Keratinocyte (primary cell): ENCODE results near the gene RAB4A.

Experiments used
- EZH2 ChIP-seq: IDR thresholded peaks from one replicate; pipeline ENCODE4 v1.6.1; 2012; ENCODE audit warnings: inconsistent platforms, mild to moderate bottlenecking, low read length, moderate library complexity
- TF ChIP-seq, protein P1 (sequence below), 3 experiments: IDR thresholded peaks in 1 of 3; conservative IDR thresholded peaks in 1 of 3; optimal IDR thresholded peaks in 1 of 3; 2 replicates in 2 of 3; 3 replicates in 1 of 3; pipeline versions ENCODE3 to v1.5.1; 2011; ENCODE audit warnings: low read length in 3 of 3, mild to moderate bottlenecking in 3 of 3, moderate library complexity in 2 of 3, control low read depth in 1 of 3, inconsistent platforms in 1 of 3; ENCODE audit not compliant: insufficient read depth in 2 of 3; ENCODE audit errors: extremely low read depth in 1 of 3

DNA sequence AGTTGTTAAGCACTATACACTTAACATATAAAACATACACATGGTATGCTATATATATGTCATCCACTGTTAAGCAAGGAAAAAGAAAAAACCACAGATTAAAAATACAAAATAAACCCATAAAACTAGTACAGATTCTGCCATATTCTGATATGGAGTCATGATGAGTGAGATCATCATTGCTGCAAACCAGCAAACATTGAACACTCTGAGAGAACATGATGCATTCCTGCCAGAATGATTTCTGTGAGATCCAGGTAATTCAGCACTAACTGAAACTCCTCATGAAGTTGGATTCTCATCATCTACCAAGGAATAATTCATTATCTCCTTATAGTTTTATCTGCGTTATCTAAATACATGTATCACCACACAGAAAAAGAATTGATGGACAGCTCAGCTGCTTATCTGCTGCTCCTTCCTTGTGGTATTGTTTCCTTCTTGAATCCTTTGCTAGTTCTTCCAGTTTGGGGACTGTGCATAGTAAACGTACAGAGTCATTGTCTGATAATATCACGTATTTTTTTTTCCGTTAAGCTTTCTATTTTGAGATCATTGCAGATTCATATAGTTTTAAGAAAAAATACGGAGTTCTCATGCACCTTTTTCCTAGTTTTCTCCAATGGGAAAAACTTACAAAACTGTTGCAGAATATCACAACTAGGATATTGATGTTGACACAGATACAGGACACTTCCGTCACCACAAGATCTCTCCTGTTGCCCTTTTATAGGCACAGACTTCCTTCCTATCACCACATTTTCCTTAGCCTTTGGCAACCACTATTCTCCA is 9.3 kb downstream of the RAB4A start:
- TF ChIP-seq, protein P1, sequence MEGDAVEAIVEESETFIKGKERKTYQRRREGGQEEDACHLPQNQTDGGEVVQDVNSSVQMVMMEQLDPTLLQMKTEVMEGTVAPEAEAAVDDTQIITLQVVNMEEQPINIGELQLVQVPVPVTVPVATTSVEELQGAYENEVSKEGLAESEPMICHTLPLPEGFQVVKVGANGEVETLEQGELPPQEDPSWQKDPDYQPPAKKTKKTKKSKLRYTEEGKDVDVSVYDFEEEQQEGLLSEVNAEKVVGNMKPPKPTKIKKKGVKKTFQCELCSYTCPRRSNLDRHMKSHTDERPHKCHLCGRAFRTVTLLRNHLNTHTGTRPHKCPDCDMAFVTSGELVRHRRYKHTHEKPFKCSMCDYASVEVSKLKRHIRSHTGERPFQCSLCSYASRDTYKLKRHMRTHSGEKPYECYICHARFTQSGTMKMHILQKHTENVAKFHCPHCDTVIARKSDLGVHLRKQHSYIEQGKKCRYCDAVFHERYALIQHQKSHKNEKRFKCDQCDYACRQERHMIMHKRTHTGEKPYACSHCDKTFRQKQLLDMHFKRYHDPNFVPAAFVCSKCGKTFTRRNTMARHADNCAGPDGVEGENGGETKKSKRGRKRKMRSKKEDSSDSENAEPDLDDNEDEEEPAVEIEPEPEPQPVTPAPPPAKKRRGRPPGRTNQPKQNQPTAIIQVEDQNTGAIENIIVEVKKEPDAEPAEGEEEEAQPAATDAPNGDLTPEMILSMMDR (optimal IDR thresholded peaks at IDR 0.05 in 1 of 3, IDR thresholded peaks at IDR 0.05 in 1 of 3, conservative IDR thresholded peaks at IDR 0.05 in 1 of 3; ENCODE audit: extremely low read depth in 1 of 3, insufficient read depth in 2 of 3, low read length in 3 of 3) = no peak
- TF ChIP-seq EZH2 = no peak
